Glomerular visceral epithelial cell (primary cell): Measurements from ENCODE around the gene CCDC9.
A peak's percentile ranks its signal among the peaks of the same experiment; 100 is the strongest.
"Not testable (repeated sequence)": the region's sequence is repeated elsewhere in the genome, so short reads cannot be mapped to it uniquely, and the experiment has no call there.

Source experiments
- DNase-seq: peaks from one replicate; pipeline ENCODE4 v3.0.0-alpha.2; 2016; ENCODE audit errors: extremely low spot score

The CCDC9 gene

GRCh38 chr19:47232422-47233211, 23.7 kb upstream of the CCDC9 start:
- peak; percentile 80 for DNase-seq

- DNase-seq: no peak
Observed at GRCh38 chr19:47236072-47236675, 20.2 kb upstream of the CCDC9 start.

GRCh38 chr19:47239152-47239551, 17.2 kb upstream of the CCDC9 start:
- DNase-seq: no peak

- peak; percentile 69 for DNase-seq
Observed at GRCh38 chr19:47239610-47240296, 16.6 kb upstream of the CCDC9 start.

- no peak for DNase-seq
Observed at GRCh38 chr19:47240556-47240955, 15.8 kb upstream of the CCDC9 start.

DNA sequence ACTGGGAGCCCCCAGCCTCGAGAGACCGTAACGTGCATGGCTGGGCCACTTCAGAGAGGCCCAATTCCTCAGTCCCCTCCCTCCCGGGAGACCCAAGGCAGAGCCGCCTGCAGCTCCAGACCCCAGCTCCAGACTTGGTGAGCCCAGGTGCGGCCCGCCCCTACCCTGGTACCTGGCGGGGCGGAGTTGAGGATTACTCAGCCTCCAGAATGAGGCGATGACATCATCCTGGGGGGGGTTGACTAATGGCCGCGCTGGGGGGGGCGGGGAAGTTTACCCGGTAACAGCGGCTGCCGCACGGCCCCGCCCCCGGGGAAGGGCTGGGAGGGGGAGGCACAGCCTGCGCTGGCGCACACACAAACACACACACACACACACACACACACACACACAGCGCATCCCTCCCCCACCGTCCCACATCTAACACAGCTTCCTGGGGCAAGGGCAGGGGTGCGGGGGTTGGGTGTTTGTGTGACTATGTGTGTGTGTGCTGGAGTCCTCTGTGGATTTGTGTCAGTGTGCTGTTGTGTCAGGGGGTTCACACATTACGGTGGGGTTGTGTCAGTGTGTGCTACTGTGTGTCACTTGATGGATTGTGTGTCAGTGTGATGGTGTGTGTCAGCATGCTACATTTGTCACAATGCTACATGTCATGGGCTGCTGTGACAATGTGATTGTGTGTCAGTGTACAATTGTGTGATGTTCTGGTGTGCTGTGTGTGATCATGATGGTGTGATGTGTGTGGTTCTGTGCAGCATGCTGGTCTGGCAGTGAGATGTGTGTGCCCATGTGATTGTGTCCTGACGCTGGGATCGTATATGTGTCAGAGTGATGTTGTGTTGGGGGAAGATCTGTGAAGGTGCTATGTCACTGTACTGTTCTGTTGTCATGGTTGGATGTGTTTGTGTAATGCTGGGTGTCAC, 15.1 kb upstream of the CCDC9 start:
- DNase-seq: peak; percentile 85

DNA sequence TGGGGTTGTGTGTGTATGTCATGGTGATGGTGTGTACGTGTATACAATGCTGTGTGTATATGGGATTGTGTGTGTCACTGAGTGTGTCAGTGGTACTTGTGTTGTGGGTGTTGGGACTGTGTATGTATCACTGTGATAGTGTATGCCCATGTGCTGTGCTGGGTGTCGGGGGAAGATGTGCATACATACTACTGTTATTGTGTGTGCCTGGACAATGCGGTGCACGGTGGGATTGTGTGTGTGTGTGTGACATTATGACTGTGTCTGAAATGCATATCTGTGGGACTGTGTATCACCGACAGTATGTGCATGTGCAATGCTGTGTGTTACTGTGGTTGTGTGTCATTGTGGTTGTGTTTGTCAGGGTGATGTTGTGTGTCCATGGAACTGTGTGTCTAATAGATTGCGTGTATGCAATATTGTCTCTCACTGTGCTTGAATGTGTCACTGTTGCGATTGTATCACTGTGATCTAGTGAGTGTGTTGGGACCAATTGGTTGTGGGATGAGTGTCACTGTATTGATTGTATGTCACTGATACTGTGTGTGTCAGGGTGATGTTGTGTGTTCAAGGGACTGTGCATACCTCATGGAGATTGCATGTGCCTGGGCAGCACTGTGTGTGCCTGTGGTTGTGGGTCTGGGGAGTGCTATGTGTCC, 14.3 kb upstream of the CCDC9 start:
- DNase-seq: no peak

DNA sequence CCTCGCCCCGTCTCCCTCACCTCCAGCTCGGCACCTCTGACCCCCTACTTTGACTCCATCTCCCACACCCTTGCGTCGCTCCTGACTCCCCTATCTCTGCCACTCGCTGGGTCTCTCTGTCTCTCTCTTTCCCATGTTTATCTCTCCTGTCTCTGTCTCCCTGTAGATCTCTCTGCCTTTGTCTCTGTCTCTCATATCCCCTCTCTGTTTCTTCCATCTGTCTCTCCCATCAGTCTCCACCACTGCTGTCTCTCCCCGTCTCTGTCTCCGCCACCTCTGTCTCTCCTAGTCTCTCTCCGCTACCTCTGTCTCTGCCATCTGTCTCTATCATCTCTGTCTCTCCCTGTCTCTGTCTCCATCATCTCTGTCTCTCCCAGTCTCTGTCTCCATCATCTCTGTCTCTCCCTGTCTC, 13.0 kb upstream of the CCDC9 start:
- no peak for DNase-seq

DNA sequence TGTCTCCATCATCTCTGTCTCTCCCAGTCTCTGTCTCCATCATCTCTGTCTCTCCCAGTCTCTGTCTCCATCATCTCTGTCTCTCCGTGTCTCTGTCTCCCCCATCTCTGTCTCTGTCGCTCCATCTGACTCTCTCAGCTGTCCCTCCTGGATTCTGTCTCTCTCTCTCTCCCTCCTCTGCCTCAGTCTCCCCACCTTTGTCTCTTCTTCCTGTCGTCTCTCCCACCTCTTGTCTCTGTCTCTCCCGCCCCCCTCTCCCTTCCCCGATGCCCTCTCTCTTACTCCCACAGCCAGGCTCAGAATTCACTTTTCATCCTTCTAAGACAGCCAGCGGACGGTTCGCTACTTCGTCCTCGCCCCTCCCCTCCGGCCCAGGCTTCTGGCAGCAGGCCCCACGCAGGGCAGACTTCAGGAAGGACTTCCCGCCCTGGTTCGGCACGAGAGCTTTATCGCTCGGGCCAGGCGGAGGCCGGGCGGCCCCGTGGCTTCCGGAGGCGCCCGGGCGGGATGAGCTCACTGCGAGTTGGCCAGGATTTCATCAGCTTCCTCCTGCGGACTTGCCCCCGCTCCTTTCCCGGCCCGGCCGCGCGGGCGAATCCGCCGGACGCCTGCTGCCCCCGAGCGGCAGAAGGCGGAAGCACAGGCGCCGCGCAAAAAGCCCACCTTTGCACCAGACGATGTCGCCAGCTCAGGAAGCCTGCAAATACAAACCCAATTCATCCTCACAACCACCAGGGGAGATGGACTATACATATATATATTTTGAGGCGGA, 12.4 kb upstream of the CCDC9 start:
- peak; percentile 97 for DNase-seq

DNA sequence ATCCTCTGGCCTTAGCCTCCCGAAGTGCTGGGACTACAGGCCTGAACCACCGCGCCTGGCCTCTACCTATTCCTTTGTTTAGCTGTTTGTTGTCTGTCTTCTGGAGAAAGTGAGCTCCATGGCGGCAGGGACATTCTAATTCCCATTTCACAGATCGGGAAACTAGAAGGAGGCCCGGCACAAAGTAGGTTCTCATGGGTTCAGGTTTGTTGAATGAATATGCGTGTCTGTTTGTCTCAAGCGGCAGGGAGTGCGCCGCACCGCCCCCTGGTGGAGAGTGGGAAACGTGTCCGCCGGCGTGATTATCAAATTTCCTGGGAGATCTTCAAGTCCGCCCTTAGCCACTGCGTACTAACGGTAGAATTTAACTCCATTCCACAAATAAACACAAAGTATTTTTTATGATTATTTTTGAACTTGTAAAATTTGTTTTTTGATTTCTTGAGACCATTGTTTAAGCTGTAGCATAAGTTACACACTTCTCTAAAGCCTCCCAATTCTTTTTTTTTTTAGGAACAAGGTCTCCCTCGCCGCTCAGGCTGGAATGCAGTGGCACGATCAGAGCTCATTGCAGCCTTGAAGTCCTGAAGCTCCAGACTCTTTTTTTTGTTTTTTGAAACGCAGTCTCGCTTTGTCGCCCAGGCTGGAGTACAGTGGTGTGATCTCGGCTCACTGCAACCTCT, 8.9 kb upstream of the CCDC9 start:
- DNase-seq: peak; percentile 69

DNA sequence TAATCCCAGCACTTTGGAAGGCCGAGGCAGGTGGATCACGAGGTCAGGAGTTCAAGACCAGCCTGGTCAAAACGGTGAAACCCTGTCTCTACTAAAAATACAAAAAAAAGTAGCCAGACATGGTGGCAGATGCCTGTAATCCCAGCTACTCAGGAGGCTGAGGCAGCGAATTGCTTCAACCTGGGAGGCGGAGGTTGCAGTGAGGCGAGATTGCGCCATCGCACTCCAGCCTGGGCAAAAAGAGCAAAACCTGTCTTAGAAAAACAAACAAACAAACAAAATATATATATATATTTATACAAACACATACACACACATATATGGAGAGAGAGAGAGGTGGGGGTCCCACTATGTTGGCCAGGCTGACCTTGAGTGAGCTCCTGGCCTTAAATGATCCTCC, 3.3 kb upstream of the CCDC9 start:
- DNase-seq: not testable (repeated sequence)

- DNase-seq: peak; percentile 85
Observed at GRCh38 chr19:47253467-47253881, 2.9 kb upstream of the CCDC9 start.

GRCh38 chr19:47253970-47254369, 2.4 kb upstream of the CCDC9 start:
- no peak for DNase-seq

DNA sequence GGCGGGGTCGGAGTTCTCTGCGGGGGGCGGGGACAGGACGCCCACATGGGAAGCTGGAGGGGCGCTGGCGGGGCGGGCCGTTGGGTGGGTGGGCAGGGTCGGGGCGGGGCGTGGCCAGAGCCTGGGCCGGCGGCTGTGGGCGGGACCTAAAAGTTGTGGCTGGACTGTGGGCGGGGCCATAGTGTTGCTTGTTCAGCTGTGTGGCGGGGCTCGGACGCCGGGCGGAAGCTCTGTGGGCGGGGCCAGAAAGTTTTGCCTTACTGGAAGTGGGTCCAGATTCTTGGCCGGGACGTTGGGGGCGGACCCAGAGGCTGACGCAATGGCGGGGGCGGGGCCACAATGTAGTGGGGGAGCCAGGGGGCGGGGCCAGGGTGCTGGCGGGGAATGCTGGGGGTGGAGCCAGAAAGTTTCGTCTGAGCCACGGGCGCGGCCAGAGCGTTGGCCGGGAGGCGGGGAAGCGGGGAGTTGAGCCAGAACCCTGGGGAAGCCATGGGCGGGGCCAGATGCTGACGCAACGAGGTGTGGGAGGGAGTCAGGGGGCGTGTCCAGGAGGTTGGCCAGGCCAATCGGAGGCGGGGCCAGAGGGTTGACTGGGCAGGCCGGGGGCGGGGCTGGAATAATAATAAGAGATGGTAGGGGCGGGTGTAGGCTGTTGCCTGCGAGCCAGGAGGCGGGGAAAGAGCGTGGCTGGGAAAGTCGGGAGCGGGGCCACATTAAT, 527 bp downstream of the CCDC9 start:
- peak; percentile 100 for DNase-seq

DNA sequence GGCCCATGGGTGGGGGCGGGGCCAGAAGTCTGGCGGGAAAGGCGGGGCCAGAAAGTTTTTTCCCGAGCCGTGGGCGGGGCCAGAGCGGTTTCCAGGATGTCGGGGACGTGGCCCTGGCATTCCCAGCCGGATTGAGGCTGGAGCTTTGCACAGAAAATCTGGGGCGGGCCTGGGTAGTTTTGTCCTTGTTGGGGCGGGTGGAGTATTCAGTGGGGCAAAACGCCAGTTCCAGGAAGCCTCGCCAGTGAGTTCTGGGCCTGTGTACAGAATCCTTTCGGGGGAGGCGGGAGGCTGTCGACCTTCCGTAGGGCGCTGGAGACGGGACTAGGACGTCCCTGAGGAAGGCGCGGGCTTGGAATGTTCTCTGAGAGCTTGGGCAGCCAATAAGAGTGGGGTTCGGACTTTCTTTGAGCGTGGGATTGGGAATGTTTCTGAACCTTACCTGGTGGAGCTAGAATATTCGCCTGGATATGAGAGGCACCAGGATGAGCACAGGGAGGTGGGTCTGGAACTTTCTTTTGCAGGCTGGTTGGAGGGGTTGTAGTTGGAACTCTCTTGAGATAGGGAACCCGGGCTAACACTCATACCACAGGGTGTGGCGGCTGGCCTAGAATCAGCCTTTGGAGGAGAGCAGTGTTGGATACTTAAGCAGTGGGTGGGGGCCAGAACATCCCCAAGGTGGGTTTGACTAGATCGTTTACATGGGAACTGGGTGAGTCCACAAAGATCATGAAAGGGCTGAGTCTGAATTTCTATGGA, 1.3 kb downstream of the CCDC9 start:
- no peak for DNase-seq

- DNase-seq: no peak
Observed at GRCh38 chr19:47258434-47258833, 2.1 kb downstream of the CCDC9 start.

- no peak for DNase-seq
Observed at GRCh38 chr19:47258895-47259555, 2.7 kb downstream of the CCDC9 start.

GRCh38 chr19:47260476-47260875, 4.2 kb downstream of the CCDC9 start:
- DNase-seq: no peak
